CD4-positive, alpha-beta T cell treated with Interleukin-4 for 1 hour (primary cell): Measurements from ENCODE around the gene ACAP1.

Source experiments
- DNase-seq, 2 donors: peaks; one replicate each; pipeline ENCODE4 v3.0.0-alpha.2; 2020 to 2022

The ACAP1 gene

DNA sequence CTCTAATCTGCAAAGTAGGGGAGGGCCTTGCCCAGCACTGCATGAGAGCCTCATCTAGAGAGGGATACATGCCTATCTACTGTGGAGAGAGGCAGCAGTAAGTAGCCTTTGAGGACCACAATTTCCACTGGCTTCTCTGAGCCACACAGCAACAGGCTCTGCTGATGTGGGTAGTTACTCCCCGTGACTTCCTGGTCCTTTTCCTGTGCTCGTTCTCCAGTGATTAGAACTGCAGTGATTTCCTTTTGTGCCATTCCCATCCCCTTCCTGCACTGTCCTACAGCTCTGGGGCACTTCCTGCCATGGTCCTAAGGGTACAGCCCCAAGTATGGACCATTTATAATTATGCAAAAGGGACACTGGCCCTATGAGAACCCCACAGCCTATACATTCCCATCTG lies 55.0 kb downstream of the ACAP1 start:
- no peak for DNase-seq

DNA sequence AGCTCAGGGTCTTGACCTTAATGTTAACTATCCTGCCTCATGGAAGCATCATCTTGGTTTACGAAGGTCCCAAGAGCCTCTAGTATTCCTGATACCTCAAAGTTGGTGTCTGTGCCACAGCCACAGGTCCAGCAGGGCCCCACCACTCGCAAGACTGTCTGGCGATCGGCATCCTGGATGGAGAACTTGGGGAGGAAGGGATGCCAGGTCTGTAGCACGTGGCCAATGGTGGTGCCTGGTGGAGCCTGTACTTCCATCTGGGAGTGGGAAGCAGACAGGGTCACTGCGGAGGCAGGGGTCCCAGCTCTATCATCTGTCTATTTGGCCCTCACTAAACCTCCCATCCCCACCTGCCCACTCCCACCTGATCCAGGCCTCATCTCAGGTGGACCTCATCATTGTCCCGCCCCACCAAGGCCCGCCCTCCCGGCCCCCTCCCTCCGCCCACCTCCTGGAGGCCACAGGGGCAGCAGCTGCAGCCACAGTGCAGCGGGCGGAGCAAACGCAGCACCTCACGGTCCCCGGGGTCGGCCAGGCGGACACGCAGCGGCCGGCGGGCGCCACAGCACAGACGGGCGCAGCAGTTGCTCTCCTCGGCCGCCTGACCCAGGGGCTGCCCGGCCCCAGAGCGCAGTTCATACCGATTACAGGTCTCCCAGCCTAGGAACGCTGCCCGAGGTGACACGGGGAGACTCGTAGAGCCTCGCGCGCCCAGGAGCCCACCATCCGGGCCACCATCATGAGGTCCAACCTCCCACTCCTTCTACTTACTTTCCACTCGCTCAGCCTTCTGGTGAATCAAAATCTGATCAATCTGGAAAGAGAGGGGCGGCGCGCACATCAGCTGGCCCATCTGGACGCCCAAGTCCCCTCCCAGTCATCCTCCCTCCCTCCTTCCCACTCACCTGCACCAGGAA lies 56.6 kb downstream of the ACAP1 start:
- DNase-seq: no peak

- peak; percentile 80 to 83 for DNase-seq
Observed at GRCh38 chr17:7393613-7394451, 57.5 kb downstream of the ACAP1 start.

GRCh38 chr17:7394452-7395191 lies 58.3 kb downstream of the ACAP1 start, which contains the start of gene PLSCR3:
PLSCR3 (minus strand) TSS chr17:7394525; CDS start chr17:7394110, 415 bp downstream.
- peak; percentile 78 to 85 for DNase-seq

DNA sequence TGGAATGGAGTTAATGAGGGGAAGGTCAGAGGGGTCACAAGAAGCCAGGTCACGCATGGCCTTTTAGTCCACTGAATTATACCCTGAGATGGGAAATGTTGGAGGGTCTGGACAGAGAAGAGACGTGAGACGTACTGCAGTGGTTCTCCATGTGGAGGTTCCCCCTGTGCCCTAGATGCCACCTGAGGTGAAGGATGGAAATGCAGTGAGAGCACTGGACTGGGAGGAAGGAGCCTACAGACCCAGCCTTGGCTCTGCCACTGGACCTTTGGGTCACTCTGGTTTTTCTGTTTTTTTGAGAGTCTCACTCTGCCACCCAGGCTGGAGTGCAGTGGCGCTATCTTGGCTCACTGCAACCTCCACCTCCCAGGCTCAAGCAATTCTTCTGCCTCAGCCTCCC lies 59.8 kb downstream of the ACAP1 start:
- DNase-seq: no peak

GRCh38 chr17:7398612-7399011 lies 62.3 kb downstream of the ACAP1 start:
- no peak for DNase-seq
